A673 (cell line): Measurements from ENCODE around the gene CACNA1G. TPM values are rescaled to one million over a fixed set of nuclear protein-coding genes. Genes with fewer than 3 reads are reported as not detected.

Experiments
- BruUV-seq: library from RNA; stranded (reverse); fragments of 400-500 nt; replicated peaks from 2 replicates; lab custom pipeline; 2021; lab: Mats Ljungman, UMichigan
- CTCF ChIA-PET: fragments of 300-600 bp; sonication (Branson Sonifier 250); formaldehyde crosslinking; loops from one replicate; lab custom pipeline; 2022; ENCODE audit warnings: antibody characterized with exemption; lab: Charles Lee
- POLR2A ChIA-PET: fragments of 300-600 bp; sonication (Branson Sonifier 250); formaldehyde crosslinking; loops from one replicate; lab custom pipeline; 2022; ENCODE audit warnings: antibody characterized with exemption; ENCODE audit not compliant: low non-redundant PET; lab: Charles Lee
- DNase-seq: peaks from one replicate; pipeline ENCODE4 v3.0.0-alpha.2; 2015; ENCODE audit warnings: low spot score
- H3K27ac ChIP-seq: fragments of 200-600 bp; sonication (generic); 2 replicates; pipeline ENCODE4 v1.5.1; 2016; ENCODE audit warnings: mixed run types, low read depth, mild to moderate bottlenecking, mixed read lengths, antibody characterized with exemption, low read length; ENCODE audit not compliant: poor library complexity, severe bottlenecking
- H3K27me3 ChIP-seq: fragments of 200-600 bp; sonication (generic); replicated peaks from 2 replicates; pipeline ENCODE4 v1.6.1; 2017; ENCODE audit warnings: mixed run types, low read depth, mild to moderate bottlenecking, mixed read lengths, antibody characterized with exemption, low read length; ENCODE audit not compliant: insufficient read depth, poor library complexity
- H3K36me3 ChIP-seq: fragments of 200-600 bp; sonication (generic); 2 replicates; pipeline ENCODE4 v1.6.1; 2016; ENCODE audit warnings: mixed run types, mild to moderate bottlenecking, mixed read lengths, antibody characterized with exemption, low read length; ENCODE audit not compliant: insufficient read depth, poor library complexity, severe bottlenecking
- H3K4me1 ChIP-seq: fragments of 200-600 bp; sonication (generic); 2 replicates; pipeline ENCODE4 v1.6.1; 2017; ENCODE audit warnings: mixed run types, mild to moderate bottlenecking, mixed read lengths, antibody characterized with exemption, low read length; ENCODE audit not compliant: insufficient read depth, poor library complexity, severe bottlenecking
- H3K4me3 ChIP-seq: fragments of 200-600 bp; sonication (generic); 2 replicates; pipeline ENCODE4 v1.5.1; 2016; ENCODE audit warnings: low read depth, mixed run types, mild to moderate bottlenecking, mixed read lengths, low read length; ENCODE audit not compliant: poor library complexity, severe bottlenecking
- H3K9me3 ChIP-seq: fragments of 200-600 bp; sonication (generic); 2 replicates; pipeline ENCODE4 v1.6.1; 2016; ENCODE audit warnings: mixed run types, low read depth, mild to moderate bottlenecking, mixed read lengths, antibody characterized with exemption, low read length; ENCODE audit not compliant: poor library complexity, severe bottlenecking
- EZH2 ChIP-seq: fragments of 200-600 bp; sonication (generic); IDR thresholded peaks from 2 replicates; pipeline ENCODE4 v1.6.1; 2017; ENCODE audit warnings: borderline replicate concordance, low read depth, mild to moderate bottlenecking, mixed read lengths, antibody characterized with exemption, low read length; ENCODE audit not compliant: poor library complexity, severe bottlenecking
- intact Hi-C: fragments of 100-400 bp; cut with micrococcal nuclease; formaldehyde crosslinking; loops from one replicate; pipeline ENCODE4 v1.10.0; 2022; ENCODE audit not compliant: unreplicated experiment
- total RNA-seq: library from RNA; stranded (reverse); gene quantifications from 2 replicates; pipeline ENCODE4 v1.2.3, GENCODE V29; 2021
- TF ChIP-seq, protein P1 (sequence below): fragments of 300-800, 200-600 bp; sonication (generic); conservative IDR thresholded peaks from 2 replicates; pipeline ENCODE4 v1.5.1; 2017; ENCODE audit warnings: low read depth, mild to moderate bottlenecking, antibody characterized with exemption, low read length, moderate library complexity, mixed read lengths

CACNA1G gene
- total RNA-seq, 1 experiment from 2014 or later, result 7.1 TPM

DNA sequence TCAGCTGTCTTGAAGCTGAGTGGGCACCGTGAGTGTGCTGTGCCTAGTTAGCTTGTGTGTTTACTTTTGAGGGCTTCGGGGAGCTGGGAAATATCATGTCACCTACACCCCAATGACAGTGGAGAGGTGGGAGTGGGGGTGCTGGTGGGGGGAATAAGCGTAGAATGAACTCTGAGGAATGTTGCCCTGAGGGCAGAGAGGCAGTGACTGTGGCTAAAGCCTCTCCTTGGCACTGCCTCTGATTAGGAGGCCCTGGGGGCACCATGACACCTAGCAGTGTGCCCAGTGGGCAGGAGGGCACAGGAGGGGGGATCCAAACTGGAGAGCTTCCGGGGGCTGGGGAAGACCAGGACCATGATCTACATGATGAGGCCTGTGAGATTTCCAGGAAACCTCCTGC is 24.8 kb downstream of the CACNA1G start:
- H3K27me3 ChIP-seq, result no peaks in the 10 kb centered on the region
- TF ChIP-seq EZH2, result no peak
- TF ChIP-seq, protein P1, sequence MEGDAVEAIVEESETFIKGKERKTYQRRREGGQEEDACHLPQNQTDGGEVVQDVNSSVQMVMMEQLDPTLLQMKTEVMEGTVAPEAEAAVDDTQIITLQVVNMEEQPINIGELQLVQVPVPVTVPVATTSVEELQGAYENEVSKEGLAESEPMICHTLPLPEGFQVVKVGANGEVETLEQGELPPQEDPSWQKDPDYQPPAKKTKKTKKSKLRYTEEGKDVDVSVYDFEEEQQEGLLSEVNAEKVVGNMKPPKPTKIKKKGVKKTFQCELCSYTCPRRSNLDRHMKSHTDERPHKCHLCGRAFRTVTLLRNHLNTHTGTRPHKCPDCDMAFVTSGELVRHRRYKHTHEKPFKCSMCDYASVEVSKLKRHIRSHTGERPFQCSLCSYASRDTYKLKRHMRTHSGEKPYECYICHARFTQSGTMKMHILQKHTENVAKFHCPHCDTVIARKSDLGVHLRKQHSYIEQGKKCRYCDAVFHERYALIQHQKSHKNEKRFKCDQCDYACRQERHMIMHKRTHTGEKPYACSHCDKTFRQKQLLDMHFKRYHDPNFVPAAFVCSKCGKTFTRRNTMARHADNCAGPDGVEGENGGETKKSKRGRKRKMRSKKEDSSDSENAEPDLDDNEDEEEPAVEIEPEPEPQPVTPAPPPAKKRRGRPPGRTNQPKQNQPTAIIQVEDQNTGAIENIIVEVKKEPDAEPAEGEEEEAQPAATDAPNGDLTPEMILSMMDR, result no peak

DNA sequence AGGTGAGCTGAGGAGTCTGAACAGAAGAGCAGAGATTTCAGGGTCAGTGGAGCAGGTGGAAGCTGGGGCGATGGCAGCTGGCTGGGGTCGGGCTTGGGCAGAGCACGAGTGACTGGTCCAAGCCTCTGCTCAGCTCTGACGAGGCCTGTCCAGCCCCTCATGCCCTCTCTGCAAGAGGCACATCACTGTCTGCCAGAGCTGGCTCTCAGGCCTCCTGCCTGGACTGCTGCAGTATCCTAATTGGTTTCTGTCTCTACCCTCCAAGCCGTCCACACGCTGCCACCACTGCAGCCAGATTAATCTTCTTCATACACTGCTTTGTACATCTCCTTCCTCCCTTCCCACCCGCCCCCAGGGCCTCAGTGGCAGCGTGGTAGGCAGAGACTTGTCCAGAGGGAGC is 25.4 kb downstream of the CACNA1G start:
- no peaks in the 10 kb centered on the region for H3K4me1 ChIP-seq
- no peak overlapping the region for H3K27ac ChIP-seq
- no TSS peak for BruUV-seq
- intact Hi-C loops, result no loop called here
- H3K27me3 ChIP-seq, result no peaks in the 10 kb centered on the region
- CTCF ChIA-PET, result no interaction called here
- TF ChIP-seq, protein P1, result no peak
- TF ChIP-seq EZH2, result no peak
- POLR2A ChIA-PET, result no interaction called here
- H3K4me3 ChIP-seq, result no peak overlapping the region
- no peak for DNase-seq
- H3K36me3 ChIP-seq, result no peaks in the 10 kb centered on the region
- no peaks in the 10 kb centered on the region for H3K9me3 ChIP-seq

More for the DNA sequence above, 24.8 kb downstream of the CACNA1G start:
- DNase-seq, result no peak
- POLR2A ChIA-PET, result no interaction called here
- H3K9me3 ChIP-seq, result no peaks in the 10 kb centered on the region
- BruUV-seq, result no TSS peak
- H3K4me1 ChIP-seq, result no peaks in the 10 kb centered on the region
- CTCF ChIA-PET, result no interaction called here
- no peak overlapping the region for H3K27ac ChIP-seq
- H3K36me3 ChIP-seq, result no peaks in the 10 kb centered on the region
- intact Hi-C loops, result no loop called here
- no peak overlapping the region for H3K4me3 ChIP-seq

DNA sequence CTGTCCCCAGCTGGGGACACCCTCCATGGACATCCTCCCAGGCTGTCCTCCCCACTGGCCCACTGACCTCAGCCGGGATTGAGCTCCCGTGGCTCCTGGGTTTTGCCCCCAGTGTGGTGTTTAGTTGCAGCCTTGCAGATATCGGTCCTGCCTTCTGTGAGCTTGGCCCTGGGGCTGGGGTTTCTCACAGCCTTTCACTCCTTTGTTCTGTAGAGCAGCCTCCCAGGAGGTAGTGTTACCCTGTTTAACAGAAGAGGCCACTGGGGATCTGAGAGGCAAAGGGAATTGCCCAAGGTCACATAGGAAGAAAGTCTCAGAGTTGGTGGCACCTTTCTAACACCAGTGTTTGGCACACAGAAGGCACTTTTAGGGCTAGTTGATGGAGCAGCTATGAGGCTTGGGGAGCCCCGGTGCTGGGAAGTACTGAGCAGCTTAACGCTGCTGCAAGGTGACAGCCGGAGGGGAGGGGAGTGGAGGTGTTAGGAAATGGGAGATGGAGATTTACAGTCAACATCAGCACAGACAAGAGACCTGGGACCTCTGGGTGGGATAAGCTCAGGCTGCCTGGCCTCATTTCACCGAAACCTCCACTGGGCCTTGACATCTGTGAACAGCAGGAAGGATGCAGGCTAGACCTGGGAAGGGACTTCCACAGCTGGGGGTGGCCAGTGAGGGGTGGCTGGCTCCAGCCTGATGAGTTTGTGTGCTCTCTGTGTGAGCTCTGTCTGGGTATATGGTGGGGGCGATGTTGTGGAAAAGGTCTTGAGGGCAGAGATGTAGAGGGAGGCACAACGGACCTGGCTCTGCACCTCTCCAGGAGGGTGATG is 26.1 kb downstream of the CACNA1G start:
- Histone ChIP-seq H3K27me3 (no peaks in the 10 kb centered on the region), H3K4me1 (no peaks in the 10 kb centered on the region), H3K4me3 (no peak overlapping the region), H3K9me3 (no peaks in the 10 kb centered on the region), H3K27ac (no peak overlapping the region), H3K36me3 (no peaks in the 10 kb centered on the region)
- BruUV-seq, result no TSS peak
- CTCF ChIA-PET, result no interaction called here
- TF ChIP-seq EZH2, result no peak
- TF ChIP-seq, protein P1, result no peak
- DNase-seq, result no peak
- intact Hi-C loops, result no loop called here
- POLR2A ChIA-PET, result no interaction called here
